Measurements from ENCODE around the gene PPIB. TPM values are rescaled to one million over a fixed set of nuclear protein-coding genes. Genes with fewer than 3 reads are reported as not detected.

The PPIB gene
- total and polyA plus RNA-seq, 9 of the 15 experiments (the other 6 are each of a cell fraction or from before 2014, with no cell fraction given) = 306 to 746 (median 439) TPM

DNA sequence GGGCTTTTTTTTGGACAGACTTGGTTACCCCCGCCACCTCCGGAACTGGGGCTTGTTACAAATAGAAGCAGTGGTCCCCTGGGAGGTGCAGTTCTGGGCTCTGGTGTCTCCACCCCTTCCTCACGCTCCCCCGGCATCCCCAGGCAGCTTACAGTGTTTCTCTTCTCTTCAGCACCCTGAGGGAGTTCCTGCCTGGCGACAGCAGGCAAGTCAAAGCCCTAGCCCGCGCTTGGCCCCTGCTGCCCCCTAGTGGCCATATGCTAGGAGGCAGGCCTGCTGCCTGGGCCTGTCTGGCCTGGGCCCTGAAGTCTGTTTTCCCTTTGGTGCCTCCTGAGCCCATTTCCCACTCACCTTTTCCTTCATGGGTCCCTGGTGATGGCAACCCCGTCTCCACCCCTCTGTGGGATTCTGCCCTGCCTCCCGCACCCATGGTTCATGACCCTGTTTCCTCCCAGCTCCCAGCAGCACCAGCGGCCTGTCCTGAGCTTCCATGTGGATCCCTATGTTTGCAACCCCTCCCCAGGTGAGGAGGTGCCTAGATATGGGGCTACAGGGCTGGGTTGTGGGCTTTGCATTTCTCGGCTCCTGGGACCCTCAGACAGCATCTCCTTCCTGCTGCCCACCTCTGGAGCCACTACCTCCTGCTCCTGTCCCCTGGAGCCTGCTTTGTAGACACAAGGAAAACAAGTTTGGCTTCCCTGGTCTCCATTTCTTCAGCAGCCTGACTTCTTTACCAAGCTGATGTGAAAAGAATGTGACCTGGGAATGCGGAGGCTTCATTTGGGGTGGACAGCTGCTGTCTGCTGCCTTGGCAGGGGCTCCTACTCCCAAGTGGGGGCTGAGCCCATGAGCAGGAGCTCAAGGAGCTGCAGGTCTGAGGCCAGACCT lies 9.1 kb downstream of the PPIB start (continued):
- 0 out of 2 replicates have a peak, but pooled peaks have one; percentile 26 for TF ChIP-seq SMAD3 (CRISPR knock-in tag; conservative IDR thresholded peaks at IDR 0.05)
- peak; percentile 16; the same call in 1 of the 2 replicates for TF ChIP-seq SOX6 (IDR thresholded peaks at IDR 0.05)
- TF ChIP-seq, protein P1, sequence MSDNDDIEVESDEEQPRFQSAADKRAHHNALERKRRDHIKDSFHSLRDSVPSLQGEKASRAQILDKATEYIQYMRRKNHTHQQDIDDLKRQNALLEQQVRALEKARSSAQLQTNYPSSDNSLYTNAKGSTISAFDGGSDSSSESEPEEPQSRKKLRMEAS (CRISPR knock-in tag; IDR thresholded peaks at IDR 0.05) = 0 out of 2 replicates have a peak, but pooled peaks have one; percentile 57
- TF ChIP-seq, protein P2, sequence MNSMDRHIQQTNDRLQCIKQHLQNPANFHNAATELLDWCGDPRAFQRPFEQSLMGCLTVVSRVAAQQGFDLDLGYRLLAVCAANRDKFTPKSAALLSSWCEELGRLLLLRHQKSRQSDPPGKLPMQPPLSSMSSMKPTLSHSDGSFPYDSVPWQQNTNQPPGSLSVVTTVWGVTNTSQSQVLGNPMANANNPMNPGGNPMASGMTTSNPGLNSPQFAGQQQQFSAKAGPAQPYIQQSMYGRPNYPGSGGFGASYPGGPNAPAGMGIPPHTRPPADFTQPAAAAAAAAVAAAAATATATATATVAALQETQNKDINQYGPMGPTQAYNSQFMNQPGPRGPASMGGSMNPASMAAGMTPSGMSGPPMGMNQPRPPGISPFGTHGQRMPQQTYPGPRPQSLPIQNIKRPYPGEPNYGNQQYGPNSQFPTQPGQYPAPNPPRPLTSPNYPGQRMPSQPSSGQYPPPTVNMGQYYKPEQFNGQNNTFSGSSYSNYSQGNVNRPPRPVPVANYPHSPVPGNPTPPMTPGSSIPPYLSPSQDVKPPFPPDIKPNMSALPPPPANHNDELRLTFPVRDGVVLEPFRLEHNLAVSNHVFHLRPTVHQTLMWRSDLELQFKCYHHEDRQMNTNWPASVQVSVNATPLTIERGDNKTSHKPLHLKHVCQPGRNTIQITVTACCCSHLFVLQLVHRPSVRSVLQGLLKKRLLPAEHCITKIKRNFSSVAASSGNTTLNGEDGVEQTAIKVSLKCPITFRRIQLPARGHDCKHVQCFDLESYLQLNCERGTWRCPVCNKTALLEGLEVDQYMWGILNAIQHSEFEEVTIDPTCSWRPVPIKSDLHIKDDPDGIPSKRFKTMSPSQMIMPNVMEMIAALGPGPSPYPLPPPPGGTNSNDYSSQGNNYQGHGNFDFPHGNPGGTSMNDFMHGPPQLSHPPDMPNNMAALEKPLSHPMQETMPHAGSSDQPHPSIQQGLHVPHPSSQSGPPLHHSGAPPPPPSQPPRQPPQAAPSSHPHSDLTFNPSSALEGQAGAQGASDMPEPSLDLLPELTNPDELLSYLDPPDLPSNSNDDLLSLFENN (IDR thresholded peaks at IDR 0.05; ENCODE audit: low read depth in 2 of 2, low read length in 2 of 2) = 0 out of 4 replicates have a peak, but pooled peaks of 1 of the 2 experiments have one; percentile 40
- TF ChIP-seq ZC3H4 (CRISPR knock-in tag; IDR thresholded peaks at IDR 0.05; ENCODE audit: borderline replicate concordance) = peak; percentile 32; the same call in 1 of the 2 replicates
- no peak for TF ChIP-seq ZNF778 (CRISPR knock-in tag; IDR thresholded peaks at IDR 0.05)
- no peak for TF ChIP-seq RBM15 (IDR thresholded peaks at IDR 0.05; ENCODE audit: insufficient read depth, low read length)
- no peak for TF ChIP-seq TRIM24 (IDR thresholded peaks at IDR 0.05)
- TF ChIP-seq HBP1 (CRISPR knock-in tag; IDR thresholded peaks at IDR 0.05) = 0 out of 2 replicates have a peak, but pooled peaks have one; percentile 24
- TF ChIP-seq, protein P3, sequence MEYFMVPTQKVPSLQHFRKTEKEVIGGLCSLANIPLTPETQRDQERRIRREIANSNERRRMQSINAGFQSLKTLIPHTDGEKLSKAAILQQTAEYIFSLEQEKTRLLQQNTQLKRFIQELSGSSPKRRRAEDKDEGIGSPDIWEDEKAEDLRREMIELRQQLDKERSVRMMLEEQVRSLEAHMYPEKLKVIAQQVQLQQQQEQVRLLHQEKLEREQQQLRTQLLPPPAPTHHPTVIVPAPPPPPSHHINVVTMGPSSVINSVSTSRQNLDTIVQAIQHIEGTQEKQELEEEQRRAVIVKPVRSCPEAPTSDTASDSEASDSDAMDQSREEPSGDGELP (CRISPR knock-in tag; IDR thresholded peaks at IDR 0.05; ENCODE audit: borderline replicate concordance) = peak; percentile 74; the same call in 1 of the 2 replicates
- TF ChIP-seq, protein P4, sequence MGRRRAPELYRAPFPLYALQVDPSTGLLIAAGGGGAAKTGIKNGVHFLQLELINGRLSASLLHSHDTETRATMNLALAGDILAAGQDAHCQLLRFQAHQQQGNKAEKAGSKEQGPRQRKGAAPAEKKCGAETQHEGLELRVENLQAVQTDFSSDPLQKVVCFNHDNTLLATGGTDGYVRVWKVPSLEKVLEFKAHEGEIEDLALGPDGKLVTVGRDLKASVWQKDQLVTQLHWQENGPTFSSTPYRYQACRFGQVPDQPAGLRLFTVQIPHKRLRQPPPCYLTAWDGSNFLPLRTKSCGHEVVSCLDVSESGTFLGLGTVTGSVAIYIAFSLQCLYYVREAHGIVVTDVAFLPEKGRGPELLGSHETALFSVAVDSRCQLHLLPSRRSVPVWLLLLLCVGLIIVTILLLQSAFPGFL (CRISPR knock-in tag; IDR thresholded peaks at IDR 0.05) = no peak
- TF ChIP-seq ARID4B (CRISPR knock-in tag; IDR thresholded peaks at IDR 0.05) = 0 out of 2 replicates have a peak, but pooled peaks have one; percentile 33

All from K562 (cell line).